Measurements from ENCODE around the gene AIM2.

Gene AIM2

DNA sequence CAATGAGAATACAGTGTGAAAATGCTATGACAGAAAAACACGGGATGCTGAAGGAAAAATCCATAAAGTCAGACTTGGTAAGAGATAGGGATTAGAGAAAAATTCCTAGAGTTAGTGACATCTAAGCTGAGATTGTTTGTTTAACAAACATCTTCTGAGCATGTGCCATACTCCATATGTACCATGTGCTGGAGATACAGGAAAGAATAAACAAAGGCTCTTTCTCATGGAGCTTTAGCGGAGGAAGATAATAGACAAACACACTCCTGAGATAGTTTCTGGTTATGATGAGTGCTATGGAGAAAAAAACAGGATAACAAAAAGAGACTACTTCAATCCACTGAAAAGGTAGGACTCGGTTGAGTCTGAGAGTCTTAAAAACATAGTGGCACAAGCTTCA, 22.0 kb upstream of the AIM2 start:
- H3K4me3 ChIP-seq (ENCODE audit: low read length) = no peak overlapping the region
- no peak overlapping the region for H3K9ac ChIP-seq (ENCODE audit: low read length)
- H3K27ac ChIP-seq (ENCODE audit: low read length) = no peak overlapping the region
- H3K9me3 ChIP-seq (ENCODE audit: insufficient read depth, low read length) = no peaks in the 10 kb centered on the region
- no peaks in the 10 kb centered on the region for H3K36me3 ChIP-seq (replicated peaks; ENCODE audit: low read depth, low read length)
- H4K20me1 ChIP-seq (ENCODE audit: insufficient read depth, low read length) = no peaks in the 10 kb centered on the region
- no peak overlapping the region for H2AFZ ChIP-seq (ENCODE audit: low read depth, low read length)
- no peaks in the 10 kb centered on the region for H3K79me2 ChIP-seq (ENCODE audit: low read length)
- TF ChIP-seq EZH2phosphoT487 (IDR thresholded peaks at IDR 0.05; ENCODE audit: low read depth) = no peak
- TF ChIP-seq, protein P1, sequence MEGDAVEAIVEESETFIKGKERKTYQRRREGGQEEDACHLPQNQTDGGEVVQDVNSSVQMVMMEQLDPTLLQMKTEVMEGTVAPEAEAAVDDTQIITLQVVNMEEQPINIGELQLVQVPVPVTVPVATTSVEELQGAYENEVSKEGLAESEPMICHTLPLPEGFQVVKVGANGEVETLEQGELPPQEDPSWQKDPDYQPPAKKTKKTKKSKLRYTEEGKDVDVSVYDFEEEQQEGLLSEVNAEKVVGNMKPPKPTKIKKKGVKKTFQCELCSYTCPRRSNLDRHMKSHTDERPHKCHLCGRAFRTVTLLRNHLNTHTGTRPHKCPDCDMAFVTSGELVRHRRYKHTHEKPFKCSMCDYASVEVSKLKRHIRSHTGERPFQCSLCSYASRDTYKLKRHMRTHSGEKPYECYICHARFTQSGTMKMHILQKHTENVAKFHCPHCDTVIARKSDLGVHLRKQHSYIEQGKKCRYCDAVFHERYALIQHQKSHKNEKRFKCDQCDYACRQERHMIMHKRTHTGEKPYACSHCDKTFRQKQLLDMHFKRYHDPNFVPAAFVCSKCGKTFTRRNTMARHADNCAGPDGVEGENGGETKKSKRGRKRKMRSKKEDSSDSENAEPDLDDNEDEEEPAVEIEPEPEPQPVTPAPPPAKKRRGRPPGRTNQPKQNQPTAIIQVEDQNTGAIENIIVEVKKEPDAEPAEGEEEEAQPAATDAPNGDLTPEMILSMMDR (IDR thresholded peaks at IDR 0.05; ENCODE audit: low read depth, low read length) = no peak
- no peak overlapping the region for H3K4me2 ChIP-seq (ENCODE audit: low read length)
- no peaks in the 10 kb centered on the region for H3K27me3 ChIP-seq (ENCODE audit: low read depth, low read length)
- peaks cover 18% of the 10 kb centered on the region for H3K4me1 ChIP-seq (ENCODE audit: low read length)

DNA sequence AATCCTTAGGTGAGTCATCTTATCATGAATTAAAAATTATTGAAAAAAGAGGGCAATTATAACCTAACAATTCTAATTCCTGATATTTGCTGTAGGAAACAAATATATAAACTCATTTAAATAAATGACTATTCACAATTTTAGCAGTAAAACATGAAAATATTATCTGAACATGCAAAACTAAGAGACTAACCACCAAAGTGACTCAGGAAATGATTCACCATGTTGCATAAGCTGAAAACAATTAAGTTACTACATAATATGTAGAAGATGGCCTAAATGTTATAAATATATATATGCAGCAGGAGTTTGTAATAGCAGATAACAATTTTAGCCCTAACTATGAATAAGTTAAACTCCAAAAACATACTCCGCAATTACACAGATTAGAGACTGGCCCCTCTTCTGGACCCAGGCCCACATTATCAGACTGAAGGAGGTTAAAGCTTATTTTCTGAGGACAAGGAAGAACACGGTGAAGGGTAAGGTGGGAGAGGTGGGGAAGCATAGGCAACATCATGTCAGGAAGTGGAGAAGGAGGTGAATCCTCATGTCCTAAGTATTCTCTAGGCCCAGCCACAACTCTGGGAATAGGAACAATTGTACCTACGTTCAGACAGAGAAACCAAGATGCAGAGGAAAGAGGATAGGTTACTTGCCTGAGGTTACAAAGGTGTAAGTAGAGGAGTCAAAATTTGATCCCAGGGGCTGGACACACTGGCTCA, 15.6 kb upstream of the AIM2 start:
- Histone ChIP-seq H3K27ac (ENCODE audit: low read length) (no peak overlapping the region), H3K9ac (ENCODE audit: low read length) (no peak overlapping the region), H3K4me1 (ENCODE audit: low read length) (peaks cover 25% of the 10 kb centered on the region), H3K36me3 (replicated peaks; ENCODE audit: low read depth, low read length) (no peaks in the 10 kb centered on the region), H3K9me3 (ENCODE audit: insufficient read depth, low read length) (no peaks in the 10 kb centered on the region), H4K20me1 (ENCODE audit: insufficient read depth, low read length) (no peaks in the 10 kb centered on the region), H2AFZ (ENCODE audit: low read depth, low read length) (no peak overlapping the region), H3K4me2 (ENCODE audit: low read length) (no peak overlapping the region), H3K4me3 (ENCODE audit: low read length) (no peak overlapping the region), H3K27me3 (ENCODE audit: low read depth, low read length) (no peaks in the 10 kb centered on the region), H3K79me2 (ENCODE audit: low read length) (no peaks in the 10 kb centered on the region)
- no peak for TF ChIP-seq EZH2phosphoT487 (IDR thresholded peaks at IDR 0.05; ENCODE audit: low read depth)
- TF ChIP-seq, protein P1 (IDR thresholded peaks at IDR 0.05; ENCODE audit: low read depth, low read length) = no peak

DNA sequence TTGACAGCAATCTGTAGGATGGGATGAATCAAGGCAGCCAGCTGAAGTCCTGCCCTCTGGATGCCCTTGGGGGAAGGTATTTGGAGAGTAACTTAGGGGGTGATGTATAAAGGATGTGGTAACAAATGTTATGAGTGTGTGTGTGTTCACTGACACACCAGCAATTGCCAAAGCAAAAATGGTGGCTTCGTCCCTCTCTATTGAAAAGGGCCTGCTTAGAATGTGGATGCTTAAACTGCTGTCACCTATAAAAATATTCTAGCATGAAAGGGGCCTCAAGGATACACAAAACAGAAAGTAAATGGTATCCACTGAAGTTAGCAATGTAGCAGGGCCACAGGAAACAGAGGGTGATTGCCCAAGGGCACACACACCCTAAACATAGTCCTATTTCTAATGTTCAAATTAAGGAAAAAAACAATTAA, 15.1 kb upstream of the AIM2 start:
- no peaks in the 10 kb centered on the region for H3K79me2 ChIP-seq (ENCODE audit: low read length)
- H3K4me3 ChIP-seq (ENCODE audit: low read length) = no peak overlapping the region
- H4K20me1 ChIP-seq (ENCODE audit: insufficient read depth, low read length) = no peaks in the 10 kb centered on the region
- no peak for TF ChIP-seq EZH2phosphoT487 (IDR thresholded peaks at IDR 0.05; ENCODE audit: low read depth)
- TF ChIP-seq, protein P1 (IDR thresholded peaks at IDR 0.05; ENCODE audit: low read depth, low read length) = no peak
- peaks cover 29% of the 10 kb centered on the region for H3K4me1 ChIP-seq (ENCODE audit: low read length)
- H3K27me3 ChIP-seq (ENCODE audit: low read depth, low read length) = no peaks in the 10 kb centered on the region
- no peak overlapping the region for H3K9ac ChIP-seq (ENCODE audit: low read length)
- no peaks in the 10 kb centered on the region for H3K9me3 ChIP-seq (ENCODE audit: insufficient read depth, low read length)
- H3K27ac ChIP-seq (ENCODE audit: low read length) = no peak overlapping the region
- H3K36me3 ChIP-seq (replicated peaks; ENCODE audit: low read depth, low read length) = no peaks in the 10 kb centered on the region
- no peak overlapping the region for H3K4me2 ChIP-seq (ENCODE audit: low read length)
- no peak overlapping the region for H2AFZ ChIP-seq (ENCODE audit: low read depth, low read length)

DNA sequence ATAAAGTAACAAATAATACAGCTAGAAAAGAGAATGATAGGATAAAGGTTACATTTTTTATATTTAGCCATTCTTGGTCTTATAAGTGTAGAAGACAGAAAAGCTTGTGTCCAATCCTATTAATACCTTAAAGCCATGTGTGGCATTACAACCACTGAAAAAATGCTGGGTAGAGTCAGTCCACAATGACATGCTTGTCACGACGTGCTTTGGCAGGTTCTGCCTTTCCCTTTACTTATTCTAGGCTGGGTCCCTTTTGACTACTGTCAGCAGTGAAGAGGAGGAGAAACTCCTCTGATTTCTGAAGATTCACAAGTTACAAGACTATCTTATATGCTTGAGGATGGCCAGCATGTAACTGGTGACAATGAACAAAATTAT, 14.6 kb upstream of the AIM2 start:
- no peaks in the 10 kb centered on the region for H3K79me2 ChIP-seq (ENCODE audit: low read length)
- H3K4me1 ChIP-seq (ENCODE audit: low read length) = peaks cover 29% of the 10 kb centered on the region
- H2AFZ ChIP-seq (ENCODE audit: low read depth, low read length) = no peak overlapping the region
- H3K9ac ChIP-seq (ENCODE audit: low read length) = no peak overlapping the region
- no peaks in the 10 kb centered on the region for H4K20me1 ChIP-seq (ENCODE audit: insufficient read depth, low read length)
- TF ChIP-seq EZH2phosphoT487 (IDR thresholded peaks at IDR 0.05; ENCODE audit: low read depth) = no peak
- TF ChIP-seq, protein P1 (IDR thresholded peaks at IDR 0.05; ENCODE audit: low read depth, low read length) = no peak
- H3K27me3 ChIP-seq (ENCODE audit: low read depth, low read length) = no peaks in the 10 kb centered on the region
- no peaks in the 10 kb centered on the region for H3K9me3 ChIP-seq (ENCODE audit: insufficient read depth, low read length)
- H3K36me3 ChIP-seq (replicated peaks; ENCODE audit: low read depth, low read length) = no peaks in the 10 kb centered on the region
- H3K4me2 ChIP-seq (ENCODE audit: low read length) = no peak overlapping the region
- no peak overlapping the region for H3K27ac ChIP-seq (ENCODE audit: low read length)
- no peak overlapping the region for H3K4me3 ChIP-seq (ENCODE audit: low read length)

Data from OCI-LY3 (cell line).